Osteocyte (in vitro differentiated cells): Measurements from ENCODE around the gene UBA3. TPM values are rescaled to one million over a fixed set of nuclear protein-coding genes. Genes with fewer than 3 reads are reported as not detected.
A peak's percentile ranks its signal among the peaks of the same experiment; 100 is the strongest.

ENCODE experiments used
- DNase-seq: peaks from one replicate; pipeline ENCODE4 v3.0.0; 2021; ENCODE audit warnings: mixed read lengths; ENCODE audit not compliant: unreplicated experiment; ENCODE audit errors: extremely low spot score
- H3K27ac Mint-ChIP-seq: one replicate; pipeline ENCODE4 v1.8.0; 2021; ENCODE audit warnings: mild to moderate bottlenecking, mixed read lengths; ENCODE audit not compliant: unreplicated experiment
- H3K27me3 Mint-ChIP-seq: one replicate; pipeline ENCODE4 v1.8.0; 2021; ENCODE audit warnings: mixed read lengths; ENCODE audit not compliant: unreplicated experiment
- H3K36me3 Mint-ChIP-seq: one replicate; pipeline ENCODE4 v1.8.0; 2021; ENCODE audit warnings: mixed read lengths; ENCODE audit not compliant: unreplicated experiment
- H3K4me1 Mint-ChIP-seq: one replicate; pipeline ENCODE4 v1.8.0; 2021; ENCODE audit warnings: mixed read lengths; ENCODE audit not compliant: unreplicated experiment
- H3K4me3 Mint-ChIP-seq: one replicate; pipeline ENCODE4 v1.8.0; 2021; ENCODE audit warnings: mild to moderate bottlenecking, moderate library complexity, mixed read lengths; ENCODE audit not compliant: unreplicated experiment
- H3K9me3 Mint-ChIP-seq: one replicate; pipeline ENCODE4 v1.8.0; 2021; ENCODE audit warnings: mixed read lengths; ENCODE audit not compliant: unreplicated experiment
- total RNA-seq: library from RNA; stranded (reverse); gene quantifications from 2 replicates; pipeline ENCODE4 v1.2.1, GENCODE V29; 2021
- TF ChIP-seq, protein P1 (sequence below): fragments of 200-600 bp; sonication (generic); IDR thresholded peaks from 2 replicates; pipeline ENCODE4 v1.5.0; 2021; ENCODE audit warnings: antibody characterized with exemption, mild to moderate bottlenecking, moderate library complexity

The UBA3 gene
- total RNA-seq, 1 donor from 2014 or later: 75.0 TPM

- Mint-ChIP-seq H3K4me1 (peaks cover 64% of the 10 kb centered on the region), H3K9me3 (no peaks in the 10 kb centered on the region), H3K27me3 (no peaks in the 10 kb centered on the region), H3K4me3 (peak overlapping the region; percentile 80), H3K36me3 (peaks cover 7% of the 10 kb centered on the region), H3K27ac (peak overlapping the region; percentile 51)
- DNase-seq: no peak
- TF ChIP-seq, protein P1, sequence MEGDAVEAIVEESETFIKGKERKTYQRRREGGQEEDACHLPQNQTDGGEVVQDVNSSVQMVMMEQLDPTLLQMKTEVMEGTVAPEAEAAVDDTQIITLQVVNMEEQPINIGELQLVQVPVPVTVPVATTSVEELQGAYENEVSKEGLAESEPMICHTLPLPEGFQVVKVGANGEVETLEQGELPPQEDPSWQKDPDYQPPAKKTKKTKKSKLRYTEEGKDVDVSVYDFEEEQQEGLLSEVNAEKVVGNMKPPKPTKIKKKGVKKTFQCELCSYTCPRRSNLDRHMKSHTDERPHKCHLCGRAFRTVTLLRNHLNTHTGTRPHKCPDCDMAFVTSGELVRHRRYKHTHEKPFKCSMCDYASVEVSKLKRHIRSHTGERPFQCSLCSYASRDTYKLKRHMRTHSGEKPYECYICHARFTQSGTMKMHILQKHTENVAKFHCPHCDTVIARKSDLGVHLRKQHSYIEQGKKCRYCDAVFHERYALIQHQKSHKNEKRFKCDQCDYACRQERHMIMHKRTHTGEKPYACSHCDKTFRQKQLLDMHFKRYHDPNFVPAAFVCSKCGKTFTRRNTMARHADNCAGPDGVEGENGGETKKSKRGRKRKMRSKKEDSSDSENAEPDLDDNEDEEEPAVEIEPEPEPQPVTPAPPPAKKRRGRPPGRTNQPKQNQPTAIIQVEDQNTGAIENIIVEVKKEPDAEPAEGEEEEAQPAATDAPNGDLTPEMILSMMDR: no peak
These were observed 651 bp downstream of the UBA3 start for GRCh38 chr3:69079269-69080159.

DNA sequence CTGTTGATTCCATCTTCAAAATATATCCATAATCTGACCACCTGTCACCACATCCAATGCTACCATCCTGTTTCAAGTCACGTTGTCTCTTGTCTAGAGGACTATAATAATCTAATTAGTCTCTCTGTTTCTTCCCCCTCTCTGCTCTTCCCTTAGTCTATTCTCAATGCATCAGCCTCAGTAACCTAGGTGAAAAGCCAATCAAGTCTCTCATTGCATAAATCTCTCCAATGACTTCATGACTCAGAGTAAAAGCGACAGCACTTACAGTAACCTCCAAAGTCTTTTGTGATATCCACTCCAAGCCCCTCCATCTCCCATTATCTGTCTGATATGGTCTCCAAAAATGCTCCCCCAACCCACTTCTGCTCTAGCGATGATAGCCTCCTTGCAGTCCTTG lies 7.2 kb downstream of the UBA3 start:
- Mint-ChIP-seq H3K9me3 (no peaks in the 10 kb centered on the region), H3K27me3 (no peaks in the 10 kb centered on the region), H3K36me3 (peaks cover 36% of the 10 kb centered on the region), H3K4me1 (peaks cover 9% of the 10 kb centered on the region), H3K4me3 (no peak overlapping the region), H3K27ac (no peak overlapping the region)
- TF ChIP-seq, protein P1: no peak
- no peak for DNase-seq

DNA sequence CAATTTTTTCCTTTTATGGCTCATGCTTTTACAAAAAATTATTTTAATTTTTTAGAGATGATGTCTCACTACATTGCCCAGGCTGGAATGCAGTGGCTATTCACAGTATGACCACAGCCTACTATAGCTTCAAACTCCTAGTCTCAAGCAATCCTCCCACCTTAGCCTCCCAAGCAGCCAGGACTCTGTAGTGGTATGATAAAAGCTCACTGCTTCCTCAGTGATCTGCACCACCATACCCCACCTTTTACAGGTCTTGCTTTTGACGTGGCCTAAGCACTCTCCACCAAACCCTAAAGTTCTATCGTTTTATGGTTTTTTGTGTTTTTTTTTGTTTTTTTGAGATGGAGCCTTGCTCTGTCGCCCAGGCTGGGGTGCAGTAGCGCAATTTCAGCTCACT lies 14.0 kb downstream of the UBA3 start:
- no peak overlapping the region for H3K4me3 Mint-ChIP-seq
- no peak overlapping the region for H3K27ac Mint-ChIP-seq
- H3K9me3 Mint-ChIP-seq: no peaks in the 10 kb centered on the region
- H3K27me3 Mint-ChIP-seq: no peaks in the 10 kb centered on the region
- TF ChIP-seq, protein P1: no peak
- peaks cover 33% of the 10 kb centered on the region for H3K36me3 Mint-ChIP-seq
- no peaks in the 10 kb centered on the region for H3K4me1 Mint-ChIP-seq
- DNase-seq: no peak

GRCh38 chr3:69065318-69065964 lies 14.7 kb downstream of the UBA3 start:
- no peaks in the 10 kb centered on the region for H3K27me3 Mint-ChIP-seq
- H3K36me3 Mint-ChIP-seq: peaks cover 33% of the 10 kb centered on the region
- no peak overlapping the region for H3K4me3 Mint-ChIP-seq
- no peaks in the 10 kb centered on the region for H3K4me1 Mint-ChIP-seq
- TF ChIP-seq, protein P1: no peak
- no peaks in the 10 kb centered on the region for H3K9me3 Mint-ChIP-seq
- no peak overlapping the region for H3K27ac Mint-ChIP-seq
- no peak for DNase-seq

- H3K27me3 Mint-ChIP-seq: no peaks in the 10 kb centered on the region
These were observed 16.5 kb downstream of the UBA3 start for GRCh38 chr3:69063636-69064035.

More at GRCh38 chr3:69063636-69064035, 16.5 kb downstream of the UBA3 start:
- Mint-ChIP-seq H3K9me3 (no peaks in the 10 kb centered on the region), H3K36me3 (peaks cover 44% of the 10 kb centered on the region), H3K4me1 (no peaks in the 10 kb centered on the region), H3K27ac (no peak overlapping the region), H3K4me3 (no peak overlapping the region)
- no peak for DNase-seq
- TF ChIP-seq, protein P1: no peak
